CD1c-positive myeloid dendritic cell (primary cell): Measurements from ENCODE around the gene CLEC9A.

Source experiments
- DNase-seq: peaks from one replicate; pipeline ENCODE4 v3.0.0-alpha.2; 2016; ENCODE audit errors: extremely low spot score

The CLEC9A gene

DNA sequence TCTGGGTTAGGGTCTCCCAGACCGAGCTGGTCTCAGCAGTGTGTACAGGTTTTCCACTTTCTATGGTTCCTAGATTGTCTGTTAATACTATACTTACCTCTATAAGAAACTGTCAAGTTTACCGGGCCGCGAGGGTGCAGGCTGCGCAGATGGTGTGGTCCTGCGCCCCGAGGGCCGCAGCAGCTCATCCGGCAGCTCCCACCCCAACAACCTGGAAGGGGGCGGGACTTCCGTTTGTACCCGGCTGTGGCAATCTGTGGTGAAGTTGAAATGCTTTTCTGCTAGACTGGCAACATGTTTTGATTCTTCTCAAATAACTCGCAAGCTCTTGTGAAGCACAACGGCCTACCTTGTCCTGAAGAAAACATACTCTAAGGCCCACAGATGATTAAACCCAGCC is at the start of gene CLEC9A:
CLEC9A (plus strand) TSS at position 237 of the 400 bp plus-strand sequence. CDS start 22,006 bp downstream, outside the sequence.
- no peak for DNase-seq

DNA sequence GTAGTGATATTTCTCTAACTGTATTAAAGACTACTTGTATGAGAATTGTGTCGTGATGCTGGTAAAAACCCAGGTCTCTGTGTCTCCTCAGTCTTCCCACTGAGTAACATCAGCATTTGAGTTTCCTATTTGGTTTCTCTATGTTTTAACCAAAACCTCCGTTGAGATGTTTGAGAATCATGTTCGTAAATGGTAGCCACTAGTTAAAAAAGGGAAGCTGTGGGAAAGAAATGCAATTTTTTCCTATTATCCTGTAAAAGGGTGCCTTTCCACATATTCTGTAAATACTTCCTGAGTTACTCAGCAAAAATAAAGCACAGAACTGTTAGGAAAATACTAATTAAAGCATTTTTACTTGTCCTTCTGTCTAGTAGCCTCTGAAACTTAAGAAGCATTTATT is 38.6 kb upstream of the CLEC9A start:
- DNase-seq = peak; percentile 56

DNA sequence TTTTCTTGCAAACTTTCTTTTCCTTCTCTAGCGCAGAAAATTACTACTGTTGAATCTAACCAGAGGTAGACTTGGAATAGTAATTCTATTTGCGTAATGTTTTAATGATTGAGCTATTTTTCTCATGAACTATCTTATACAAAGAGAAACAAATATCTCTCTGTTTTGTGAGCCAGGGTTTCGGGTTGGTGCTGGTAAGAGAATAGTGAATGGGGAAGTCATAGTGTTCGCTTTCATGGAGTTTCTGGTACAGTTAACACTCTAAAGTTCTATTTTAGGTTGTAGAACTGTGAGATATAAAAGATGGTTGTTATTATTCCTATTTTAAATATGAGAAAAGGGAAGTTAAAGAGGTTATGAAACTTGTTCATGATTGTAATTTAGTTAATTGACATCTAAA is 38.2 kb upstream of the CLEC9A start:
- no peak for DNase-seq

DNA sequence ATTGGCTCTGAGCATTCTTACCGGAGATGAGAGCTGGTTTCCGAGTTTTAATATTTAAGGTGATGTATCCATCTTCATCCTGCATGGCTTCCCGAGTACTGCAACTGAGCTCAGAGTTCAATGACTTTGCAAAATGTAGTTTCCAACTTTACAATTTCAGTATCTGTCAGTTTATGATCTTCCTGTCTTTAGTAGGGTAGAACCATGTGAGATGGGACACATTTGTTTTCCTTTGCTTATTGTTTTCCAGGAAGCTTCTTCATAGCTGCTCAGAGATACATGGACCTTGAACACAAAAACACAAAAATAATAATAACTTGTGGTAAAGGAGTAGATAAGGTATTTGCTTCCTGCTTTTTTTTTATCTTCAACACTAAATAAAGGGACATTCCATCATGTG is 31.5 kb upstream of the CLEC9A start, which contains the start of gene CLEC1B:
CLEC1B (minus strand) TSS at position 106 of the 400 bp plus-strand sequence; CDS start at position 85, 21 bp downstream.
- no peak for DNase-seq

DNA sequence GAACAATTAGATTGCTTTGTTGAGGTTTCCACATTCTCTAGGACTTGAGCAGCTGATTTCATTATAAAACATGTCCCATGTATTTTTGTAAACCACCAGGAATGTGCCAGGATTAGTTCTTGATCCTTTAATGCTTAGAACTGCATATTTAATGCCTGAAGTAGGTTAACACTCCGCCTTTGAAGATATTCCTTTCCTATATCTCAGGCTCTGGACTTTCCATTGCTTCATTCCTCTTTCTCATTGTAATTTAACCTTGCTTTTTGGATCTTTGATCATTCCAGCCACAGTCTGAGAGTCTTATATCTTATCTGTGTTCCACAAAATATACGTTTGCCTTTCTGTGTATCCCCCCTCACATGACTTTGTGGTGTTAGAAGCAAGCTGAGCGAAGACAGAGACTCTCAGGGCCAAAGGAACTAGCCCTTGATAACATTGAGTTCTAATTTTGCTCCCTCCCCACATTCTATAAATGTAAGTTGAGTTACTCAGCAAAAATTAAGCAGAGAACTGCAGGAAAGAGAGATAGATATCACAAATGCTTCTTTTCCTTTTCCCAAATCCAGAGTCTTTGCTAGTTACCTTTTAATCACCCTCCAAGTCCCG is 29.2 kb upstream of the CLEC9A start:
- DNase-seq = no peak

DNA sequence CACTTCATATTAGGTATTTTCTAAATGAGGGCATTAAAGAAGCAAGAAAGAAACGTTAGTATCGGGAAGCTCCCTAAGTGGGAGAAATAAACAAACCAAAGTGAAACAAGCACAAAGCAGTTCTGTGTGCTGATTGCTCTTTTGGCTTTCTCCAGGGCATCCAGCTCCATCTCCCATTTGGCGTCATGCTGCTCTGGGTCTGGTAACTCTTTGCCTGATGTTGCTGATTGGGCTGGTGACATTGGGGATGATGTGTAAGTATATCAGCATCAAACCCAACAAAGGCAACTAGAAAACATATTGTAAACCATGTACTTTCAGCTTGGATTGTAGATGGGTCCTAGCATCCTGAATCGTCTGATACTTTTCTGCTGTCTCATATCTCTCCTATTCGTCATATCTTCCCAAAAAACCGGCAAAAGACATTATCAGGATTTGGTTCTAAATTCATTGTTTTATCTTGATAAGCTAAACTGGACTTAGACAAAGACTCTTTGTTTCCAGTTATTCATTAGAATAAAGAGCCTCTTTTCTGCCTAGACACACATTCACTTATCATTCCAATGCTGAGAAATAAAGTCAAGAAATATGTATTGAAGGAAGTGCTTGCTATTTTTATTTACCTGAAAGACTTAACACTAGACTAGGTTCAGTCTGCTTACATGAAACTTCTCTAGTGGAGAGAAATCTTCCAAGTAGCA is 17.7 kb upstream of the CLEC9A start:
- DNase-seq = no peak

DNA sequence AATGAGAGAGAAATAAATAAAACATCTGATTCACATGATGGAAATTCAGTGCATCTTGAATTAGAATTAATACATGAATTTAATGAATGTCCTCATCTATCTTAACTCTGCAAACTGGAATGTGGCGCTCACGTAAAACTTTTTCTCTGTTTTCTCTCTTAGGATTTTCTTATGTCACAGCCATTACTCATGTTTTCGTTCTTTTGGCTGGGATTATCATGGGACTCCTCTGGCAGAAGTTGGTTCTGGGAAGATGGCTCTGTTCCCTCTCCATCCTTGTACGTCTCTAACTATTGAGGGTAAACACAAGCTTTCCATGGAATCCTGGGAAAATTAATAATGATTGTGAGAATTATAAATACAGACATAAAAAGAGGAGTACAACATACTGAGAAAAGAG is 15.0 kb upstream of the CLEC9A start:
- no peak for DNase-seq

DNA sequence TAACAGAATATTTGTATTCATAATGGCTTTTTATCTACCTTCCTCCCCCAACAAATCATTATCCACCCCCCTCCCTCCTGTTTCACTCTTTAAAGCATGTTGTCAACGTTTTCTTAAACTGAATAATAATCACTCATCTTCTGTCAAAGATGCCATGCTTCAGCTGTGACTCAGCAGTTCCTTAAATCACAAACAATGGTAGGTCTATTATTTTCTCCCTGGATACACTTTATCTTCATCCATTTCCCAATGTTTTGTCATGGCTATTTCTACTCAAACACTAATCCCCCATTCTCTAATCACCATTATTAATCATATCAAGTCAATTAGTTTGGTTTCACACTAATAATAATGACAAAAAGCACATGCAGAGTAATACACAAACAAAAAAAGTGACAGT is 13.6 kb upstream of the CLEC9A start:
- peak; percentile 26 for DNase-seq

DNA sequence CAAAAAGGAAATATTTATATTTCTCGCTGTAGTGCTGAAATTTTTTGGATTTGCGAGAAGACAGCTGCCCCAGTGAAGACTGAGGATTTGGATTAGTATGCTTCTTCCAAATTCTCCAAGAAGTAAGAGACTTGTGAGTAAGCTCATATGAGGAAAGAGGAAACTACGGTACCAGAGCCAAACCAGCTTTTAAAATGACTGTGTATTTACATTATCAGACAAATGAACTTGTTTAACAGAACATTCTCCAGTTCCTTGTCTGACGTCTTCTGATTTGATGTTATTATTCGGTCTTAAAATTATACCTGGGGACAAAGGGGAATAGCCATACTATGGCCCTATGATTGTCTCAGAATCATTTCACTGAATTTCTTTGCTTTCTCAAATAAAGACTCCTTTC is 12.1 kb upstream of the CLEC9A start:
- peak; percentile 74 for DNase-seq

DNA sequence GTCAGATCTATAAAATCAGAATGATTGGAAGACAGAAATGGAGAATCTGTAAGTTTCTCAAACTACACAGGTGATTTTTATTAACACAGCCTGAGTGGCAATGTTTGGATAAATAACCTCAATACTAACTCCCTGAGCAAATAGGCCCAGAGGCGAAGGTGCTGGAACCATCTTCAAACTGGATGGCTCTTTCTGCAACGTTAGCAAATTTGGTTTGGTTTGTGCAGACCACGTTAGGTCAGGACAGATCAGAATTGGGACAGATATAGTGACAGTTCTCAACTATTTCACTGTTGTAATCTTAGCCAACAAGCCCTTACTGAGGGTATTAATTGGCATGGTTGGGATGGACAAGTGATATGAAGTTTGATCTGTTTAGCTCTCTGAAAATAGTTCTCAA is 9.1 kb upstream of the CLEC9A start:
- DNase-seq = no peak

DNA sequence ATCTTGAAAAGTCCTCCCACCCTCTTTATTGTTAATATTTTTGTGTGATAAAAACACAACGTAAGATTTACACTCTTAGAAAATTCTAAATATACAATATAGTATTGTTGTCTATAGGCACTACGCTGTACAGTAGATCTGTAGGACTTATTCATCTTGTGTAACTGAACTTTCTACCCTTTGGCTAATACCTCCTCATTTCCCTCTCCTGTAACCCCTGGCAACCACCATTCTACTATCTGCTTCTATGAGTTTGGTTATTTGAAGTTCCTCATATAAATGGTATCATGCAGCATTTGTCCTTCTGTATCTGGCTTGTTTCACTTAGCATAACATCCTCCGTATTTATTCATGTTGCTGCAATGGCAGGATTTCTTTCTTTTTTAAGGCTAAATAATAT is 5.2 kb upstream of the CLEC9A start:
- peak; percentile 54 for DNase-seq

DNA sequence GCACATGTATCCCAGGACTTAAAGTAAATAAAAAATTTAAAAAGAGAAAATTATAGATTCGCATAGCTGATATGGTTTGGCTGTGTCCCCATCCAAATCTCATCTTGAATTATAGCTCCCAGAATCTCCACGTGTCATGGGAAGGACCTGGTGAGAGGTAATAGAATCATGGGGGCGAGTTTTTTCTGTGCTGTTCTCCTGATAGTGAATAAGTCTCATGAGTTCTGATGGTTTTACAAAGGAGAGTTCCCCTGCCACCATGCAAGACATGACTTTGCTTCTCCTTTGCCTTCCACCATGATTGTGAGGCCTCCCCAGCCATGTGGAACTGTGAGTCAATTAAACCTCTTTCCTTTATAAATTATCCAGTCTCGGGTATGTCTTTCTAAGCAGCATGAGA is 3.8 kb upstream of the CLEC9A start:
- DNase-seq = peak; percentile 35

DNA sequence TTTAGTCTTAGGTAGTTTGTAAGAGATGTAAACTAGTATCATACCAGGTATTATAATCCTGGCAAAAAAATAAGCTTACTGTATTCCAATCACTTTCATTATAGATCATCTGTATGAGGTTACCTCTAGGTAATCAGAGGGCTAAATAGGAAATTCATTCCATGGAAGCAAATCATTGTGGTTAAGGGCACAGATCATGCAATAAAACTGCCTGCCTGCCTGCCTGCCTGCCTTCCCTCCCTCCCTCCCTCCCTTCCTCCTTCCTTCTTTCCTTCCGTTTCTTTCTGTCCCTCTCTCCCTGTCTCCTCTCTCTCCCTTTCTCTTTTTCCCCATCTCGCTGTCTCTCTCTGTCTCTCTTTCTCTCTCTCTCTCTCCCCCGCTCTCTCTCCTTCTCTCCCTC is 3.2 kb upstream of the CLEC9A start:
- peak; percentile 41 for DNase-seq

DNA sequence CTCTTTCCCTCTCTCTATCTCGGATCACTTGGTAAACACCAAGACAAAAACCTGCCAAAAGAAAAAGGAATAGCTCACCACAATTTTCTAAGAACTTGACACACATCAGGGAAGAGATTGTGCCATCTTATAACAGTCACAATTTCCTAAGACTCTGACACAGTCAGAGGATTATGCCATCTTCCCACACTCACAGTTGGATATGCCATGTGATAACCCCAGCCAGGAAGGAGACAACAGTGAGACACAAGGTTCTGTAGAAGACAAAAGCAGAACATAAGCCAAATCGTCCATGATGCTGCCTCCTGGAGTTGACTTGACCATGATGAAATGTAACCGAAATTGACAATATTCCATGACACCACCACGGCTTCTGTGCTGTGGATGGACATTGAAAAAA is 2.8 kb upstream of the CLEC9A start:
- peak; percentile 96 for DNase-seq

DNA sequence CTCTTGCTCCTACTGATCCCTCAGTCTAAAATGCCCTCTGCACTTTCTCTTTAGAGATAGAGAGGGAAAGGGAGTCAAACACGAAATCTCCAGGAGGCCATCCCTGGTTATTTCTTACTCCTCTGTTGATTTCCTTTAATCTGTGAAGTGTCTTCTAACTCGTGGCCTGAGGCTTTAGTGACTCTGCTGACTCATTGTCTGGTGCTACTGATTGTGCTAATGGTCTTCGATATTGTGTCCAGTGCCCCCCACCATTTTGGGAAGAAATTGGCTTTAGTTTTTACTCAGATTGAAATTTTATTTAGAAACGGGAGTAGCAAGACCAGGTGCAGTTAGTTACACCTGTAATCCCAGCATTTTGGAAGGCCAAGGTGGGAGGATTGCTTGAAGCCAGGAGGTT is 839 bp downstream of the CLEC9A start:
- peak; percentile 20 for DNase-seq

DNA sequence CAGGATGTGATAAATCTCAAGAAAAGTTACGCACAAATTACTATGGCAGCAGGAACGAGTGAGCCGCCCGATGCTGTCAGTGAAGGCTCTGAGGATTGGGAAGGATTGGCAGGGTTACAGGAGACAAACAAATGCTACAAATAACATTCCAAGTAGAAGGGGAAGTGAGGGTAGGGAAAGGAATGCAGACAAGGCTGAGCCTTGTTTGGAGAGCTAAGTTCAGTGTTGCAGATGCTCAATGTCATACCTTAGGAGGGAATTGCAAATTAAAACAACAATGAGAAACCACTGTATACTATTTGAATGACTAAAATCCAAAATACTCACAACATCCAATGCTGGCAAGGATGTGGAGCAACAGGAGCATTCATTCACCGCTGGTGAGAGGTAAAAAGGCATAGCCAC is 1.3 kb downstream of the CLEC9A start:
- DNase-seq = peak; percentile 38

DNA sequence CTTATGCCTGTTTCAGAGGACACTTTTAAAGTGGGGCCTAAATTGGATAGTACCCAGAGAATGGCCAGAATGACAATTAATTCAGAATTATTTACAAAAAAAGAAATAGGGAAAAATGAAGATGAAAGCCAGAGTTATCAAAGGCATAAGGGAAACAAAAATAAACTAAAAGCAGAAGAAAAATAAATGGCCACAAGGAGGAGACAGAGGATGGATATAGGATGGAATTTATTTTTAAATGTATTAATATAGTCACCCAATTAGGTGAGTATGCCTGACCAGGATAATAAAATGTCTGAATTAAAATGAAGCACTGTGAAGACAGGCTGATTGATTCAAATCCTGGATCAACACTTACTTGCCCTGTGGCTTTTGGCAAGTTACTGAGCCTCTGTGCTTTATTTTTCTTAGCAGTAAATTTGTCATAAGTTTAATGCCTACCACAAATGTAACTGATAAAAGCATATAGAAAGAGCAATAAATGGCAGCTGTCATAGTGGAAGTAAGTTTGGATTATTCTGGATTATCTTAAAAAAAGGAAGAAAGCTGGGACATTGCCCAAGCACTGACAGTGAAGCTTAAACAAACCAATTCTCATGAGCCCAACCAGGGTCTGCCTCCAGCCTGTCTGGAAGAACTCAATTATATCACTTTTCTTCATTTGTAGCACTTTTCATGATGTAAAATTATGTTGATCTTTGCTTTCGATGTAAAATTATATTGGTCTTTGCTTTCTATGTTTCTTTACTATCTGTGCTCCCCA is 3.5 kb downstream of the CLEC9A start:
- DNase-seq = peak; percentile 51

DNA sequence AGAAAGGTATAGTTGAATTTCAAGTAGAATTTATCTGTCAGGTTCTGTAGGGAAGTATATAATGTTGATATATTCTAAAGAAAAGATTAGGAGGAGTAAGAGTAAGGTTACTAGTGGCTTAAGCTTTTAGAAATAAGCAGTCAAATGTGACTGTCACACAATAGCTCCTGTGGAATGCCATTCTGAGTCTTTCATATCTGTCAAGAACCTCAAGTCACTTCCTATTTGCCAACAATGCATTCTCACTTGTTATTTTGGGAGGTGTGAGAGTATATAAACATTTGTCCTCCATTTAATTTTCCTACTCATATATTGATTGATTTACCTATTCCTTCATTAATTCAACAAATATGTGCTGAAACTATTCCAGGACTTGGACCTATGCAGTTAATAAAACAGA is 11.7 kb downstream of the CLEC9A start:
- DNase-seq = no peak

DNA sequence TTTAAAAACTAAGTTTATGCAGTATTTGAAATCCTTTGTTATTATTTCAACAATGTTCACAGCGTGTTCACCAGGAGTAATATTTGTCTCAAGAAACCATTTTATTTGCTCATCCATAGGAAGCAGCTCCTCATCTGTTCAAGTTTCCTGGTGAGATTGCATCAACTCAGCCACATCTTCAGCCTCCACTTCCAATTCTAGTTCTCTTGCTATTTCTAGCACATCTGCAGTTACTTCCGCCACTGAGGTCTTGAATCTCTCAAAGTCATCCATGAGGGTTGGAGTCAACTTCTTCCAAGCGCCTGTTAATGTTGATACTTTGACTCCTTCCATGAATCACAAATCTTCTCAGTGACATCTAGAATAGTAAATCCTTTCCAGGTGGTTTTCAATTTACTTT is 18.0 kb downstream of the CLEC9A start:
- peak; percentile 29 for DNase-seq

DNA sequence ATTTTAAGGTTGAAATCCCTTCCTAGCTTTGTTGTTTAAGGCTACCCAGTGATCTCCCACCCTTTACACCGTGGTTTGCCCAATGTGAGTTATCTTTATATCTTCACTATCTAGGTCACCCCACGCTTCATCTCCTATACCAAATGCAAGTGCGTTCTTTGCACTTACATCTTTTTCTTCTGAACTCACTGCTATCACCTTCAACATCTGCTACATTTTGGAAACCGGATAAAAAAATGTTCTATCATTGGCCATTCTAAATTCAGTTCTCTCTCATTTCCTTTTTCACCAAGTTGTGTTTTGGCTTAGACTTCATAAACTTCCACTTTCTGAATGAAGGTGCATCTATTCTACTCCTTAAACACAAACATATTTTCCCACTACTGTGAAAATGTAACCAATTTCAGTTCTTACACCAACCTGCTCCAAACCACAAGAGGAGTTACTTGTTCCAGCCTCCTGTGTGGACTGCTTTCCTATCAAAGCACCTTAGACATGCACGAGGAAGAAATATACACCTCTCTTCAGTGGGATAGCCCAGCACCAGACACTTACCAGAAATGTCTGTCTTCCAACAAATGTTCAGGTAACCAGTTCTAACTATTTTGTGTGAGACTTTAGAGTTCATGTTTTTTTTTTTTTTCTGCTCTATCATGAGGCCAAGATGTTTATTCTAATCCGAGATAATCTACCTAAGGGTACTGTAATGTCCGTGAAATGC is 21.9 kb downstream of the CLEC9A start:
- peak; percentile 17 for DNase-seq

DNA sequence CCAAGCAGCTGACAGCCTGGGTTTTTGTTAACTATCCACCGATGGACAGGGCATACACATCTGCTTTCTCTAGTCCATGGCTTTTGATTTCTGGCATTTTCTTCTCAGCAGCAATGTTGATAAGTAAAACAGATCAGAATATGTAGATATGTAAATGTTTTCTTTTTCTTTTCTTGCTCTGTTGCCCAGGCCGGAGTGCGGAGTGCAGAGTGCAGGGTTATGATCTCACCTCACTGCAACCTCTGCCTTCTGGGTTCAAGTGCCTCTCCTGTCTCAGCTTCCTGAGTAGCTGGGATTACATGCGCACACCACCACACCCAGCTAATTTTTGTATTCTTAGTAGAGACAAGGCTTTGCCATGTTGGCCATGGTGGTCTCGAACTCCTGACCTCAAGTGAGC is 27.9 kb downstream of the CLEC9A start:
- DNase-seq = no peak

DNA sequence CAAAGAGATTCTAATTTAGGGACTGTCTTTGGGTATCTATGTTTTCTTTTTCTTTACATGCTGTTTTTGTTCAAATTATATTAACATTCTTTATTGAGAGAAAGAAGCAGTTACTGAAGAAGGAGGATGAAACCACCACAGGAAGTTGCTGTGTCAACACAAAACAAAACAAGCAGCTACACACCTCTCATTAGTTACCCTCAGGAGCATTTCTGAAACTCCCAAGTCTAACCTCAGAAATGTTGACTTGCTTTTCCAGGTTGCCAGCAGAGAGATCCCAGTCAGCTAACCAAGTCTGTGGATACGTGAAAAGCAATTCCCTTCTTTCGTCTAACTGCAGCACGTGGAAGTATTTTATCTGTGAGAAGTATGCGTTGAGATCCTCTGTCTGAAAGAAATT is 34.8 kb downstream of the CLEC9A start:
- no peak for DNase-seq
